Vagina (tissue), 2 donors: Measurements from ENCODE around the gene SCGB1C1. TPM values are rescaled to one million over a fixed set of nuclear protein-coding genes. Genes with fewer than 3 reads are reported as not detected.

Source experiments
- DNase-seq, 2 donors: peaks; one replicate each; pipeline ENCODE4 v3.0.0-alpha.2; 2017; ENCODE audit errors: extremely low spot score in 2 of 2
- H3K27ac ChIP-seq: fragments of 200-600 bp; sonication (generic); one replicate; pipeline ENCODE4 v1.5.1; 2019
- H3K27me3 ChIP-seq: fragments of 200-600 bp; sonication (generic); one replicate; pipeline ENCODE4 v1.5.1; 2019
- H3K36me3 ChIP-seq, 2 donors: fragments of 200-600 bp; sonication (generic); one replicate each; pipeline ENCODE4 v1.5.1; 2017 to 2019
- H3K4me1 ChIP-seq: fragments of 200-600 bp; sonication (generic); one replicate; pipeline ENCODE4 v1.5.1; 2019
- H3K4me3 ChIP-seq, 2 donors: fragments of 200-600 bp; sonication (generic); 1 replicate in 1 of 2; 2 replicates in 1 of 2; pipeline ENCODE4 v1.5.1; 2016 to 2019
- H3K9me3 ChIP-seq: fragments of 200-600 bp; sonication (generic); one replicate; pipeline ENCODE4 v1.5.1; 2019
- CTCF ChIP-seq, 3 experiments: fragments of 450-650 bp in 2 of 3; fragments of 200-600 bp in 1 of 3; sonication (generic) in 1 of 3; IDR thresholded peaks; one replicate each; pipeline ENCODE4 v1.5.1; 2017 to 2019; ENCODE audit warnings: antibody characterized with exemption in 3 of 3, mild to moderate bottlenecking in 2 of 3, moderate library complexity in 2 of 3
- POLR2A ChIP-seq, 2 donors: fragments of 450-650 bp; IDR thresholded peaks; one replicate each; pipeline ENCODE4 v1.6.1; 2017; ENCODE audit warnings: antibody characterized with exemption in 2 of 2, mild to moderate bottlenecking in 2 of 2, moderate library complexity in 2 of 2
- POLR2AphosphoS5 ChIP-seq, 2 donors: sonication (generic); formaldehyde crosslinking; IDR thresholded peaks; one replicate each; pipeline ENCODE4 v1.9.0; 2017; ENCODE audit warnings: antibody characterized with exemption in 2 of 2, mild to moderate bottlenecking in 2 of 2, low read depth in 1 of 2; ENCODE audit not compliant: insufficient read depth in 1 of 2
- intact Hi-C: fragments of 100-400 bp; cut with DNase I; formaldehyde crosslinking; loops from one replicate; pipeline ENCODE4 v1.15.1; 2023
- small RNA-seq: library from RNA; depleted of rRNA; stranded (forward); fragments of <200 nt; gene quantifications from one replicate; pipeline ENCODE3, GENCODE V24; 2016
- total RNA-seq: library from RNA; depleted of rRNA; stranded (reverse); fragments of >200 nt; gene quantifications from one replicate; pipeline ENCODE4 v1.2.3, GENCODE V29; 2016

The SCGB1C1 gene
- total RNA-seq, 1 donor from 2014 or later = not detected

- peaks cover 17% of the 10 kb centered on the region for H3K4me1 ChIP-seq
- no peaks in the 10 kb centered on the region for H3K9me3 ChIP-seq
- peaks cover 0 to 32% of the 10 kb centered on the region in 2 donors for H3K36me3 ChIP-seq
- no peak for TF ChIP-seq POLR2AphosphoS5 (IDR thresholded peaks at IDR 0.05; ENCODE audit: insufficient read depth in 1 of 2, low read depth in 1 of 2)
- no peak for TF ChIP-seq CTCF (IDR thresholded peaks at IDR 0.05)
- TF ChIP-seq POLR2A (IDR thresholded peaks at IDR 0.05) = no peak
- H3K27ac ChIP-seq = no peak overlapping the region
- DNase-seq = no peak
- intact Hi-C loops = no loop called here
- H3K27me3 ChIP-seq = no peaks in the 10 kb centered on the region
- no peak overlapping the region for H3K4me3 ChIP-seq
Observed at GRCh38 chr11:240315-240714, 47.4 kb downstream of the SCGB1C1 start.

- H3K9me3 ChIP-seq = no peaks in the 10 kb centered on the region
- peaks cover 14% of the 10 kb centered on the region for H3K4me1 ChIP-seq
- H3K4me3 ChIP-seq = no peak overlapping the region
- peak in 1 of 2 donors; percentile 44 for DNase-seq
- no peaks in the 10 kb centered on the region for H3K27me3 ChIP-seq
- TF ChIP-seq POLR2A (IDR thresholded peaks at IDR 0.05) (no peak), POLR2AphosphoS5 (IDR thresholded peaks at IDR 0.05; ENCODE audit: insufficient read depth in 1 of 2, low read depth in 1 of 2) (no peak), CTCF (IDR thresholded peaks at IDR 0.05) (no peak)
- H3K27ac ChIP-seq = no peak overlapping the region
- intact Hi-C loops = no loop called here
- peaks cover 0 to 44% of the 10 kb centered on the region in 2 donors for H3K36me3 ChIP-seq
Observed at GRCh38 chr11:241634-242033, 48.8 kb downstream of the SCGB1C1 start.

Small RNAs within 50 kb of the gene (small RNA-seq; reads per million reads assigned to genes)
- gene RNU6-447P = not detected

Other genes with a start within 250 kb of the SCGB1C1 start
- 26.5 TPM for gene BET1L, start 14.3 kb downstream of the SCGB1C1 start, total RNA-seq
- gene RIC8A, start 14.6 kb downstream of the SCGB1C1 start, total RNA-seq = 90.1 TPM
- gene SIRT3, start 43.3 kb downstream of the SCGB1C1 start, total RNA-seq = 5.6 TPM
- 71.9 TPM for gene PSMD13, start 43.9 kb downstream of the SCGB1C1 start, total RNA-seq
- 0.49 TPM for gene NLRP6, start 85.3 kb downstream of the SCGB1C1 start, total RNA-seq
- 46.7 TPM for gene PGGHG, start 96.0 kb downstream of the SCGB1C1 start, total RNA-seq
- not detected for gene IFITM5, start 106.4 kb downstream of the SCGB1C1 start, total RNA-seq
- 780 TPM for gene IFITM2, start 114.7 kb downstream of the SCGB1C1 start, total RNA-seq
- gene IFITM1, start 121.0 kb downstream of the SCGB1C1 start, total RNA-seq = 379 TPM
- 908 TPM for gene IFITM3, start 127.8 kb downstream of the SCGB1C1 start, total RNA-seq
- 15.5 TPM for gene B4GALNT4, start 176.4 kb downstream of the SCGB1C1 start, total RNA-seq
- 117 TPM for gene PKP3, start 201.1 kb downstream of the SCGB1C1 start, total RNA-seq
- gene SIGIRR, start 221.9 kb downstream of the SCGB1C1 start, total RNA-seq = 48.1 TPM
- 12.0 TPM for gene ANO9, start 248.9 kb downstream of the SCGB1C1 start, total RNA-seq